Esophagus (tissue), 2 donors: ENCODE data around the gene PAH. TPM values are rescaled to one million over a fixed set of nuclear protein-coding genes. Genes with fewer than 3 reads are reported as not detected.

Source experiments
- H3K27ac ChIP-seq, 2 donors: one replicate each; pipeline ENCODE4 v1.5.1; 2013; ENCODE audit warnings: low read depth in 2 of 2, mild to moderate bottlenecking in 2 of 2, inconsistent platforms in 1 of 2, low read length in 1 of 2, moderate library complexity in 1 of 2
- H3K27me3 ChIP-seq, 2 donors: one replicate each; pipeline ENCODE4 v1.6.1; 2013; ENCODE audit warnings: low read length in 2 of 2, control low read depth in 1 of 2, mild to moderate bottlenecking in 1 of 2; ENCODE audit not compliant: insufficient read depth in 2 of 2, control insufficient read depth in 1 of 2
- H3K36me3 ChIP-seq, 2 donors: one replicate each; pipeline ENCODE4 v1.6.1; 2013; ENCODE audit warnings: low read length in 1 of 2; ENCODE audit not compliant: control insufficient read depth in 2 of 2, insufficient read depth in 2 of 2
- H3K4me1 ChIP-seq, 2 donors: one replicate each; pipeline ENCODE4 v1.6.1; 2013; ENCODE audit warnings: low read length in 1 of 2; ENCODE audit not compliant: control insufficient read depth in 2 of 2, insufficient read depth in 2 of 2
- H3K4me3 ChIP-seq, 2 donors: one replicate each; pipeline ENCODE4 v1.5.1; 2013; ENCODE audit warnings: low read length in 2 of 2, mild to moderate bottlenecking in 2 of 2, low read depth in 1 of 2, moderate library complexity in 1 of 2
- H3K9me3 ChIP-seq, 2 donors: one replicate each; pipeline ENCODE4 v1.6.1; 2013; ENCODE audit warnings: mild to moderate bottlenecking in 2 of 2, low read depth in 1 of 2, low read length in 1 of 2, moderate library complexity in 1 of 2; ENCODE audit not compliant: control insufficient read depth in 2 of 2, insufficient read depth in 1 of 2
- WGBS, 2 donors: extraction: QIAGEN DNeasy Blood & Tissue Kit; methylation state at CpG; one replicate each; pipeline ENCODE4 v1.1.7; 2013; 5-methylcytosine and 5-hydroxymethylcytosine counted together
- polyA plus RNA-seq, 2 donors: library from polyadenylated mRNA; stranded (reverse); fragments of 200-250 nt; gene quantifications; one replicate each; pipeline ENCODE4 v1.2.3, GENCODE V29; 2013
- donor health status: healthy with polysubstance abuse.
- donor health status: Bipolar disorder and iron deficiency.

Gene PAH
- polyA plus RNA-seq, 2 donors: 0.11 TPM; not detected in 1

GRCh38 chr12:102812344-102812743 lies 104.7 kb downstream of the PAH start:
- 29 to 32% methylated on average over 8 of the region's 8 CpGs for WGBS, 2 donors
- no peak overlapping the region for H3K27ac ChIP-seq
- H3K9me3 ChIP-seq: no peaks in the 10 kb centered on the region
- H3K27me3 ChIP-seq: no peaks in the 10 kb centered on the region
- no peaks in the 10 kb centered on the region for H3K4me1 ChIP-seq
- H3K36me3 ChIP-seq: no peaks in the 10 kb centered on the region
- no peak overlapping the region for H3K4me3 ChIP-seq

GRCh38 chr12:102811110-102811737 lies 105.8 kb downstream of the PAH start:
- H3K4me3 ChIP-seq: no peak overlapping the region
- 28 to 33% methylated on average over 6 of the region's 6 CpGs for WGBS, 2 donors
- no peak overlapping the region for H3K27ac ChIP-seq
- H3K36me3 ChIP-seq: no peaks in the 10 kb centered on the region
- no peaks in the 10 kb centered on the region for H3K4me1 ChIP-seq
- H3K9me3 ChIP-seq: no peaks in the 10 kb centered on the region
- no peaks in the 10 kb centered on the region for H3K27me3 ChIP-seq

- H3K27ac ChIP-seq: no peak overlapping the region
- H3K36me3 ChIP-seq: no peaks in the 10 kb centered on the region
- WGBS, 2 donors: 84 to 90% methylated on average over 3 of the region's 3 CpGs
- H3K9me3 ChIP-seq: no peaks in the 10 kb centered on the region
- peaks cover 0 to 2% of the 10 kb centered on the region in 2 donors for H3K4me1 ChIP-seq
- no peaks in the 10 kb centered on the region for H3K27me3 ChIP-seq
- H3K4me3 ChIP-seq: no peak overlapping the region
Observed at GRCh38 chr12:102808412-102808811, 108.6 kb downstream of the PAH start.

- Histone ChIP-seq H3K27me3 (no peaks in the 10 kb centered on the region), H3K9me3 (no peaks in the 10 kb centered on the region), H3K27ac (no peak overlapping the region), H3K4me3 (no peak overlapping the region), H3K4me1 (peaks cover 0 to 2% of the 10 kb centered on the region in 2 donors), H3K36me3 (no peaks in the 10 kb centered on the region)
- 79 to 84% methylated on average over 2 of the region's 2 CpGs for WGBS, 2 donors
Observed at GRCh38 chr12:102806592-102806991, 110.5 kb downstream of the PAH start.

GRCh38 chr12:102806110-102806509 lies 110.9 kb downstream of the PAH start:
- H3K4me1 ChIP-seq: peaks cover 0 to 2% of the 10 kb centered on the region in 2 donors
- H3K27me3 ChIP-seq: no peaks in the 10 kb centered on the region
- H3K36me3 ChIP-seq: no peaks in the 10 kb centered on the region
- no peak overlapping the region for H3K27ac ChIP-seq
- WGBS, 2 donors: 34 to 38% methylated on average over 3 of the region's 3 CpGs
- H3K9me3 ChIP-seq: no peaks in the 10 kb centered on the region
- H3K4me3 ChIP-seq: no peak overlapping the region

GRCh38 chr12:102800565-102800964 lies 116.5 kb downstream of the PAH start:
- Histone ChIP-seq H3K27ac (no peak overlapping the region), H3K36me3 (no peaks in the 10 kb centered on the region), H3K27me3 (no peaks in the 10 kb centered on the region), H3K4me1 (peaks cover 0 to 2% of the 10 kb centered on the region in 2 donors), H3K9me3 (no peaks in the 10 kb centered on the region), H3K4me3 (no peak overlapping the region)

GRCh38 chr12:102799229-102799628 lies 117.8 kb downstream of the PAH start:
- Histone ChIP-seq H3K36me3 (no peaks in the 10 kb centered on the region), H3K27me3 (no peaks in the 10 kb centered on the region), H3K4me1 (no peaks in the 10 kb centered on the region), H3K27ac (no peak overlapping the region), H3K4me3 (no peak overlapping the region), H3K9me3 (no peaks in the 10 kb centered on the region)
- 64 to 71% methylated on average over 9 of the region's 9 CpGs for WGBS, 2 donors

GRCh38 chr12:102797528-102797927 lies 119.5 kb downstream of the PAH start:
- no peak overlapping the region for H3K4me3 ChIP-seq
- no peaks in the 10 kb centered on the region for H3K27me3 ChIP-seq
- H3K9me3 ChIP-seq: no peaks in the 10 kb centered on the region
- whole genome bisulfite sequencing, 2 donors: 67 to 76% methylated on average over 5 of the region's 5 CpGs
- no peak overlapping the region for H3K27ac ChIP-seq
- no peaks in the 10 kb centered on the region for H3K4me1 ChIP-seq
- H3K36me3 ChIP-seq: no peaks in the 10 kb centered on the region

GRCh38 chr12:102793921-102794320 lies 123.1 kb downstream of the PAH start:
- no peaks in the 10 kb centered on the region for H3K9me3 ChIP-seq
- no peak overlapping the region for H3K4me3 ChIP-seq
- no peaks in the 10 kb centered on the region for H3K27me3 ChIP-seq
- H3K4me1 ChIP-seq: no peaks in the 10 kb centered on the region
- 67 to 68% methylated on average over 7 of the region's 7 CpGs for WGBS, 2 donors
- no peaks in the 10 kb centered on the region for H3K36me3 ChIP-seq
- no peak overlapping the region for H3K27ac ChIP-seq
